Measurements from ENCODE around the gene CXCR6.
A peak's percentile ranks its signal among the peaks of the same experiment; 100 is the strongest.
"Not testable (repeated sequence)": the region's sequence is repeated elsewhere in the genome, so short reads cannot be mapped to it uniquely, and the experiment has no call there.

CXCR6 gene

GRCh38 chr3:45992133-45992729 lies 49.0 kb downstream of the CXCR6 start:
- DNase-seq: no peak

GRCh38 chr3:45992821-45993221 lies 49.6 kb downstream of the CXCR6 start:
- no peak for DNase-seq

GRCh38 chr3:45993421-45994027 lies 50.3 kb downstream of the CXCR6 start:
- no peak for DNase-seq

- no peak for DNase-seq
Measured at GRCh38 chr3:45994419-45995235, 51.4 kb downstream of the CXCR6 start.

- DNase-seq: peak; percentile 69
Measured at GRCh38 chr3:45995236-45996192, 52.2 kb downstream of the CXCR6 start, which contains the start of gene FYCO1. Gene FYCO1, minus strand, starts transcription at chr3:45995824. Its CDS starts 10,914 bp downstream, at chr3:45984910.

GRCh38 chr3:45997499-45997898 lies 54.2 kb downstream of the CXCR6 start:
- not testable (repeated sequence) for DNase-seq

- DNase-seq: no peak
Measured at GRCh38 chr3:45997942-45998341, 54.7 kb downstream of the CXCR6 start.
